T-helper 2 cell (primary cell): ENCODE results near the gene GNPAT.
A peak's percentile ranks its signal among the peaks of the same experiment; 100 is the strongest.

Source experiments
- DNase-seq, 5 experiments: peaks; one replicate each; pipeline versions ENCODE4 v3.0.0 to v3.0.0-alpha.2; 2012 to 2022

The GNPAT gene

GRCh38 chr1:231213831-231214573, 27.0 kb upstream of the GNPAT start:
- DNase-seq = no peak

- DNase-seq = no peak
Observed at GRCh38 chr1:231214918-231215680, 25.9 kb upstream of the GNPAT start.

- DNase-seq = no peak
Observed at GRCh38 chr1:231215681-231216385, 25.2 kb upstream of the GNPAT start.

GRCh38 chr1:231216498-231216897, 24.5 kb upstream of the GNPAT start:
- no peak for DNase-seq

GRCh38 chr1:231217056-231217455, 24.0 kb upstream of the GNPAT start:
- no peak for DNase-seq

- DNase-seq = no peak
Observed at GRCh38 chr1:231218078-231218477, 22.9 kb upstream of the GNPAT start.

GRCh38 chr1:231219422-231220401, 21.3 kb upstream of the GNPAT start:
- DNase-seq = no peak

- no peak for DNase-seq
Observed at GRCh38 chr1:231220801-231221200, 20.2 kb upstream of the GNPAT start.

- no peak for DNase-seq
Observed at GRCh38 chr1:231226156-231226555, 14.9 kb upstream of the GNPAT start.

GRCh38 chr1:231231511-231231910, 9.5 kb upstream of the GNPAT start:
- DNase-seq = no peak

- DNase-seq = no peak
Observed at GRCh38 chr1:231232870-231233734, 7.9 kb upstream of the GNPAT start.

- DNase-seq = no peak
Observed at GRCh38 chr1:231233735-231234417, 7.1 kb upstream of the GNPAT start.

- DNase-seq = no peak
Observed at GRCh38 chr1:231234506-231234905, 6.5 kb upstream of the GNPAT start.

GRCh38 chr1:231235526-231236207, 5.3 kb upstream of the GNPAT start:
- no peak for DNase-seq

GRCh38 chr1:231236208-231236591, 4.8 kb upstream of the GNPAT start:
- DNase-seq = no peak

- DNase-seq = no peak
Observed at GRCh38 chr1:231236938-231237337, 4.1 kb upstream of the GNPAT start.

GRCh38 chr1:231238298-231238697, 2.7 kb upstream of the GNPAT start:
- no peak for DNase-seq

- peak in 1 of 5 experiments; percentile 20 for DNase-seq
Observed at GRCh38 chr1:231240531-231240882, 505 bp upstream of the GNPAT start.

GRCh38 chr1:231241750-231242149, 738 bp downstream of the GNPAT start:
- DNase-seq = peak in 1 of 5 experiments; percentile 13
